DMS153 (cell line): ENCODE measurements around the gene ADGRB3.
"Not testable (repeated sequence)": the region's sequence is repeated elsewhere in the genome, so short reads cannot be mapped to it uniquely, and the experiment has no call there.

ENCODE experiments used
- DNase-seq: peaks from one replicate; lab custom pipeline; 2025; lab: John Stamatoyannopoulos, UW

Gene ADGRB3

DNA sequence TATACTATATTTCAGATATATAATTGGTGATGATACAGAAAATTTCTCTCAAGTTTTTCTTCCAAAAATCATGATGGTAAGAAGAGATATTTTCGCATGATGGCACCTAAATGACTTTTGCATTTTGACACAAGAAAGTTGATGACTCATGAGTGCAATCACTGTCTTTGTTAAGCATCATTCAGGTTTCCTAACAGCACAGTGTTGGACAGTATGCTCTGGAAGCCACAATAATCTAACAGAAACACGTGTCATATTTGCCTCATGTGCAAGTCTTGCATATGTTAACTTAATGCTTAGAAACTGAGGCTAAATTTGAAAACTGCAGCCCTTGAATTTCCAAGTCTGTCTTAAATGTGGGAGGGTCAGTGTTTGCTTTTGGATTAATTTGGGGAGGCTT lies 628.2 kb downstream of the ADGRB3 start:
- no peak for DNase-seq

- DNase-seq: no peak
Observed at GRCh38 chr6:69265090-69265489, 630.0 kb downstream of the ADGRB3 start.

- no peak for DNase-seq
Observed at GRCh38 chr6:69265706-69266105, 630.6 kb downstream of the ADGRB3 start.

DNA sequence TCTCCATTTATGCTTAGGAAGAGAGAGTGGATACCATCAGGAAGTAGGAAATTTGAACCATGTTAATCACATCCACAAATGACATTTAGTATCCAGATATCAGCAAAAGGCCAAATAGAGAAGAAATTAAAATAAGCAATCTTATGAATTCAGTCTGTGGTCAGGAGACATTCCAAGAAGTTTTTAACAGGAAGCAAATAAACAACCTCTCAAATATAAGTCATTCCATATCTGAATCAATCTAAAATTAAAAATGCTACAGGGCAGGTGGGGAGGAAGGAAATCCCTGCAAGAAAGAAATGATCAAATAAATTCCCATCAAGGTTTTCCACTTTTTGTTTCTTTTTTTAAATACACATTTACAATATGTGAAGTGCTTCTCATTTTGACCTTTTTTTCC lies 641.1 kb downstream of the ADGRB3 start:
- DNase-seq: no peak

GRCh38 chr6:69279805-69280204 lies 644.7 kb downstream of the ADGRB3 start:
- no peak for DNase-seq

GRCh38 chr6:69280858-69281257 lies 645.8 kb downstream of the ADGRB3 start:
- DNase-seq: no peak

- no peak for DNase-seq
Observed at GRCh38 chr6:69284176-69284730, 649.2 kb downstream of the ADGRB3 start.

DNA sequence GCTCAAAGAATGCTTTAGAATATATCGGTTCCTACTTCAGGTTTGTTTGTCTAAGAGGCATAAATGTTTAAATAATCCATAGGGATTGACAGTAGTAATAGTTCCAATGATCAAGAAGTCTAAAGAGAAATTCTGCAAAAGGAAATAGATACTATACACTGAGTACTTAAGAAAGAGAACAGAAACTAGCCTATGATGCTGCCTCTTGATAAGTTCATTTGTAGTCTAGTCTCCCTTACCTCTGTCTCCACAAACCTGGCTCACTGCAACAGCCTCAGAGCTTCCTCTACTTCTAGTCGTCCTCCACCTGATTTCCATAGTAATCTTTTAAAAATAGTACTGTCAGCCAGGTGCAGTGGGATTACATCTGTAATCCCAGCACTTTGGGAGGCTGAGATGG lies 650.0 kb downstream of the ADGRB3 start:
- DNase-seq: no peak

GRCh38 chr6:69286331-69286730 lies 651.2 kb downstream of the ADGRB3 start:
- no peak for DNase-seq

GRCh38 chr6:69288198-69288597 lies 653.1 kb downstream of the ADGRB3 start:
- DNase-seq: not testable (repeated sequence)

GRCh38 chr6:69289689-69290495 lies 654.8 kb downstream of the ADGRB3 start:
- DNase-seq: no peak

DNA sequence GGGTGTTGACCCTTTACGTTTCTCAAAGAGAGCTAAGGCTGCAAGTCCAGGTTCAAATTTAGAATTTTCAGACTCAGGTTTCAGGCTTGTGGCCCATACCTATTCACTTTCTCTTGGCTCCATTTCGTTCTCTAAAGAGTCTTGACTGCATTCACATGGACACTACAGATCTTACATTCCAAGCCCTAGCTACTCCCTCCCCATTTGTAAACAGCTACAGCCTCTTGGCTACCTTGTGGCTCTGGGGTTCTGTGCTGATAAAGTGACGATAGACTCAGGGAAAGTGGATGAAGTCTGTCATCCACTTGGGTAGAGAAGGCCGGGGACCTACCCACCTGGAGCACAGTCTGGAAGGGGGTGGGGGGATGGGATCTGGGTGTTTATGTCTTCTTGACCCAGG lies 658.4 kb downstream of the ADGRB3 start:
- no peak for DNase-seq

GRCh38 chr6:69294407-69294806 lies 659.3 kb downstream of the ADGRB3 start:
- DNase-seq: no peak

DNA sequence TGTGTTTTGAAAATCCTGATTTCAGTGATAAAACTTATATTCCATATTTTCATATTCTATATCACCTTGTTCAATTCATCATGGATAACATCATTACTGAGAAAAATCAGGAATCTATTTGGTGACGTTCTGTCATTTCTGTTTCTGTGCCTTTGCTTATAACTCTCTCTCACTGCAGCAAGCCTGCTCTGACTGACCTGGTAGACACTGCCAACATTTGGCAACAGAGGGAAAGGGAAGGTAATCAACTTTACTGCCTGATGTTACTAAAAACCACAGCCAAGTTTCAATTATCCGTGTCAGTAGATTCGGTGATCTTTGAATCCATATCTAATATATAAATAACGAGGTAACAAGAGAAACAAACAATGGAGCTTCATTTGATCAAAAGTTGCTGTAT lies 659.8 kb downstream of the ADGRB3 start:
- DNase-seq: no peak

DNA sequence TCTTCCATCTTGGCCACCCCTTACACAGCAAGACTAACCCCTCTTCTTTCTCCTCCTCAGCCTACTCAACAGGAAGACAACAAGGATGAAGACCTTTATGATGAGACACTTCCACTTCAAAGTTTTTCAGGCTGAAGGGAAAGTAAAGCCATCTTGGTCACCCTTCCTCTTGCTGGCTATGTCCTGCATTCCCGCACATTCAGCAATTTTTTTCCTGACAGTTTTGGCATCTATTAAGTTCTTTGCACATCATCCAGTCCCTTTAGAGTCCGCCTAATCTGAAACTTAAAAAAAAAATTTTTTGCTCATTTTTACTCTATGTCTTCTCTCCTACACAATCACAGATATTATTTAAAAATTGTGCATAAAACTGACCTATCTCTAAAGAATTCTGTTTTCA lies 668.3 kb downstream of the ADGRB3 start:
- no peak for DNase-seq

DNA sequence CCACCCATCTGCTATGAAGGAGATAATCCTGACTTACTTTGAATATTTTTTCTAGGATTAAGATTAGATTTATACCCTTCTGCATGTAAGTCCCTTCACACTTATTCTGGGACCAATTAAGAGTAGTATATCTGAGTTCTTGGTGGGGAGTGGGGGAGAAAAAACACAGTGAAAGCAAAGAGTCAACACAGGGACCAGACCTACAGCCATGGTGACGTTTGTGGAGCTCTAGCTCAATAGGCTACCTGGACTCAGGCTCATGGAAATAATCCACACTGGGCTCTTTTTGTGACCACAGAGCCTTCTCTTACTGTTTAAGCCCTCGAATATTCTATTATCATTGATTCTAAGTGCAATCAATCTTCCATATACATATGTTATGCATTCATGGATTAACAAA lies 670.4 kb downstream of the ADGRB3 start:
- DNase-seq: no peak

- no peak for DNase-seq
Observed at GRCh38 chr6:69308584-69308983, 673.5 kb downstream of the ADGRB3 start.

GRCh38 chr6:69311888-69312287 lies 676.8 kb downstream of the ADGRB3 start:
- no peak for DNase-seq

GRCh38 chr6:69314001-69314400 lies 678.9 kb downstream of the ADGRB3 start:
- DNase-seq: no peak

GRCh38 chr6:69314531-69314930 lies 679.4 kb downstream of the ADGRB3 start:
- no peak for DNase-seq

DNA sequence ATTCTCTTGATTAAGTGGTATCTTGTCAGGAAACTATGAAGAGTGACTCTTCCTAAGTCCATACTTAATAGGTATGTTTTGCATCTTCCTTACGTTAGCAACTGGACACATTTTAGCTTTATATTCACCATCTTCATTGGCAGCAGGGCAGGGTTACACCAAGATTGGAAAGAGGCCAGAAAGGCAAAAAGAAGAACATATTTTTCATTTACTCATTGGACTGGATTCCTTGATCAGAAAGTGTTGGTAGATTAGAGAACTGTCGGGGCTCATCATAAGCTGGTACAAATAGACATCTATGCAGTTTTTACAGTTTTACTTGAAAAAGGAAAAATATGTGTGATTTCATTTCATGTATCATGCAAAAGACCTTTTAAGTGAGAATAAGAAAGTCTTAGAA lies 696.8 kb downstream of the ADGRB3 start:
- no peak for DNase-seq

DNA sequence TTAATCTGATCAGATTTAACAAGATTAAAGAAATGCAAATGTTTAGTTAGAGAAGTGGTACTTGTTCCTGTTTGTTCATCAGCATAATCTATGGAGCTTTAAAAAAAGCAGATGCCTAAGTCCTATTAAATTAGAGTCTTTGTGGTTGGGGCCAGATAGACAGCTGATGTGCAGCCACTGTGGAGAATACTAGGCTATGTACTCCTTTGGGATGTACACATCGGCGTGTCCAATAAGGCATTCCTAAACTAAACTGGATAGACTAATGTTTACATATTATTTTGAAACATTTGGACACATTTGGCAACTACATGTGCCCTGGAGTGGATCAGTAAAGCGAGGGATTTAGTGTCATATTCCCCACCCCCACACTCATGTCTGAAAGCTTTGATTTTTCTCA lies 702.2 kb downstream of the ADGRB3 start:
- no peak for DNase-seq

DNA sequence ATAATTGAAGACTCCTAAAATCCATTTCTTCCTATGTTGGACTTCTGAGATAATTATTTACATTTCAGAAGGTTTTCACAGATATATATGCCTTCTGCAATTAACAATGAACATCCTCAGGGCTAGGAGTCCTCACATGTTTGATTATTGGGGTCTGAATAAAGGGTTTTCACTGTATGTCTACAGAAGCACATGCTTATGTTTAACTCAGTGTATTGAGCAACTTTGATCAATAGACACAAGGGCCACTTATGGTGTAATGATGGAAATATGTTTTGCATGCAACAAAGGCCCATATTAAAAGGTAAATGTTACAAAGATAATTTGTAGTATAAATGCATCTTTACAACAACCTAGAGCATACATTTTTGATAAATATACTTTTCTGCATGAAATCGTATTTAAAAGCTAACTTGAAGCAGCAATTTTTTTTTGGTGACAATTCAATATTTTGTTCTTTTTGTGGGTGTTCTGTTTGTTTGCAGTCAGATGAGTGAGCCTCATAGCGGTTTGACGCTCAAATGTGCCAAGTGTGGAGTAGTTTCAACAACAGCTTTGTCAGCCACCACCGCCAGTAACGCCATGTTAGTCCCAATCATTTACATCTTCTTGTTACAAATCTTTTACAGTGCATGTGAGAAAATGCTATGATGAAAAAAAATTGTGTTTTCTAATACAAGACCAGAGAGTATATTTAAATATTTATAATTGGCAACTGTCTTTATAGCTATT lies 703.5 kb downstream of the ADGRB3 start:
- no peak for DNase-seq
